ENCODE data around the gene TBC1D24.

Gene TBC1D24

DNA sequence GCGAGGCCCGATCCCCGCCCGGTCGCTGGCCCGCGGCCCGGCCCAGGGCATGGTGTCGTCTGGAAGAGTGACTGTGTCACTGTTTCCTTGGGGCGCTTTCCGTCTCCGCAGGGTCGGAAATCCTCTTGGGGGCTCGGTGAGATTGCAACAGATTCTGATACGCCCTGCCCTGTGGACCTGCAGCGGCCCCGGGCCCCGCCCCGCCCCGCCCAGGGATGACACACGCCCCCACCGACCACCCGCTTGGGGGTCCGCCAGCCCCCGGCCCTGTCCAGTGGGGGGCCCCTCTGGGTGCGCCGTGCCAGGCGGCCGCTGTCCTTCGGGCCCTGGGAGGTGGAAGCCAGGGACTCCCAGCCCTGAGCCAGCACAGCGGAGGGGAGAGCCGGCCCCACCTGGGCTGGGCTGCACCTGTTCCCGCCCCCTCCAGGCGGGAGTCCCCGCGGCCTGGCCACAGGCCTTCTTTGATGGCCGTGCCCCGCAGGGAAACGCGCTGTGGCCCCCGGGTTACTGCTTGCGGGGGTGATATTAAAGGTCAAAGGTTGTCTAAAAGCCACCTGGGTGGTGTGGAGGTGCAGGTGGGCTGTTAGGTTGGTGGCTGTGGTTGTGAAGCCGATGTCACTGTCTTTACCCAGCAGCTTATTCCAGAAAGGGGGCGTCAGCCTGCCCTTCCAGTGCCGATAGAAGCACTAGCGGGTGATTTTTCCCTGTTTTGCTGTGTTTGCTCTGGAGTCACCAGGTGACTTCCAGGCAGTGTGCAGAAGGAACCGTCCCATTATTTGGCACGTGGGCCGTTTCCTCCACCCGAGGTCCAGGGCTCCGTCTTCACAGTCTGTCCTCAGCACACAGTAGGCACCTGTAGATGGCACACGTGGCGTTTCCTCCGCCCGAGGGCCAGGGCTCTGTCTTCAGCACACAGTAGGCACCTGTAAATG is 752 bp downstream of the TBC1D24 start:
- no peaks in the 10 kb centered on the region for H3K36me3 ChIP-seq (replicated peaks in 1 of 2; ENCODE audit: control insufficient read depth in 2 of 2, insufficient read depth in 2 of 2, low read length in 2 of 2)
- no peak overlapping the region for H2BK120ac ChIP-seq (ENCODE audit: low read depth, low read length)
- peak overlapping the region; percentile 79 to 82 for H3K4me3 ChIP-seq (ENCODE audit: low read length in 2 of 2)
- peak overlapping the region; percentile 76 for H2AFZ ChIP-seq (ENCODE audit: low read length)
- no peak overlapping the region for H4K91ac ChIP-seq (ENCODE audit: low read depth, low read length, poor library complexity)
- peak overlapping the region; percentile 42 for H2AK5ac ChIP-seq (ENCODE audit: low read depth, low read length)
- H2BK12ac ChIP-seq (ENCODE audit: low read length) = no peak overlapping the region
- H3K79me1 ChIP-seq (ENCODE audit: low read depth, low read length) = peaks cover 13% of the 10 kb centered on the region
- WGBS, 2 donors (ENCODE audit: extremely low coverage in 2 of 2, insufficient read length in 2 of 2, insufficient replicate concordance in 1 of 2) = no CpG with 5 or more reads among the region's 55 CpGs
- peaks cover 0 to 22% (median 0%) of the 10 kb centered on the region in 3 experiments for H3K27me3 ChIP-seq (ENCODE audit: control insufficient read depth in 3 of 3, insufficient read depth in 3 of 3, low read depth in 1 of 3, low read length in 3 of 3)
- peak overlapping the region; percentile 87 for H3K4me2 ChIP-seq (ENCODE audit: insufficient read depth, low read length, poor library complexity, severe bottlenecking)
- no peak overlapping the region for H2BK5ac ChIP-seq (ENCODE audit: low read length)
- H3K4me1 ChIP-seq (ENCODE audit: control insufficient read depth in 2 of 2, insufficient read depth in 1 of 2, low read depth in 1 of 2, low read length in 2 of 2) = peaks cover 16 to 17% of the 10 kb centered on the region in 2 donors
- H3K9me3 ChIP-seq (replicated peaks in 1 of 2; ENCODE audit: control insufficient read depth in 2 of 2, insufficient read depth in 1 of 2, low read depth in 1 of 2, low read length in 2 of 2) = no peaks in the 10 kb centered on the region
- DNase-seq (ENCODE audit: low spot score) = no peak
- H3K9ac ChIP-seq (ENCODE audit: low read depth, low read length, poor library complexity) = peak overlapping the region; percentile 88
- H3K27ac ChIP-seq (replicated peaks; ENCODE audit: low read length) = no peak overlapping the region
- H3K4ac ChIP-seq (ENCODE audit: low read length) = no peak overlapping the region
- H3K14ac ChIP-seq (ENCODE audit: low read length) = no peak overlapping the region
- H3K18ac ChIP-seq (ENCODE audit: low read length) = peak overlapping the region; percentile 96
- peak overlapping the region; percentile 26 for H3K23ac ChIP-seq (ENCODE audit: low read depth, low read length, poor library complexity)
- H4K8ac ChIP-seq (ENCODE audit: low read depth, low read length) = no peak overlapping the region
- H2BK15ac ChIP-seq (ENCODE audit: low read length) = no peak overlapping the region

DNA sequence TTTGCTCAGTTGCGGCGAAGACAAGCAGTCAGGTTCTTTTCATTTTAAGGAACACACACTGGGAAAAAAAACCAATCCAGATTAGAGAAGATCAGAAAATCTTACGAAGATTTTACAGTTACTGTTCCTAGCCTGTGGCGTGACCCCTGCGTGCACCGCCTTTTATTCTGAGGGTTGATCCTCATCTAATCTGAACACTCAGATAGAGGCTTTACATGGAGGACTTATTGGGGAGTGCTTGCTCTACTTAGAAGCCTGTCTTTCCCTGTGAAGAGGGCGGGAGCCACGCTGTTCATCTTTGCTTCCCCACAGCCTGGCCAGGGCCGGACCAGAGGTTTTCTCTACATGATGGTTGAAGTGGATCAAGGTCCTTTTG is 1.4 kb downstream of the TBC1D24 start:
- peaks cover 14 to 15% of the 10 kb centered on the region in 2 donors for H3K4me1 ChIP-seq (ENCODE audit: control insufficient read depth in 2 of 2, insufficient read depth in 1 of 2, low read depth in 1 of 2, low read length in 2 of 2)
- H3K4ac ChIP-seq (ENCODE audit: low read length) = no peak overlapping the region
- peaks cover 13% of the 10 kb centered on the region for H3K79me1 ChIP-seq (ENCODE audit: low read depth, low read length)
- no peak overlapping the region for H2BK12ac ChIP-seq (ENCODE audit: low read length)
- no peak overlapping the region for H3K27ac ChIP-seq (replicated peaks; ENCODE audit: low read length)
- H3K14ac ChIP-seq (ENCODE audit: low read length) = no peak overlapping the region
- H3K4me2 ChIP-seq (ENCODE audit: insufficient read depth, low read length, poor library complexity, severe bottlenecking) = no peak overlapping the region
- H3K23ac ChIP-seq (ENCODE audit: low read depth, low read length, poor library complexity) = no peak overlapping the region
- H3K27me3 ChIP-seq (ENCODE audit: control insufficient read depth in 3 of 3, insufficient read depth in 3 of 3, low read depth in 1 of 3, low read length in 3 of 3) = peaks cover 0 to 22% (median 0%) of the 10 kb centered on the region in 3 experiments
- H4K91ac ChIP-seq (ENCODE audit: low read depth, low read length, poor library complexity) = no peak overlapping the region
- no peak for DNase-seq (ENCODE audit: low spot score)
- peak overlapping the region in 1 of 2 donors; percentile 79 for H3K4me3 ChIP-seq (ENCODE audit: low read length in 2 of 2)
- H3K36me3 ChIP-seq (replicated peaks in 1 of 2; ENCODE audit: control insufficient read depth in 2 of 2, insufficient read depth in 2 of 2, low read length in 2 of 2) = no peaks in the 10 kb centered on the region
- no peak overlapping the region for H3K18ac ChIP-seq (ENCODE audit: low read length)
- no peak overlapping the region for H3K9ac ChIP-seq (ENCODE audit: low read depth, low read length, poor library complexity)
- H2BK15ac ChIP-seq (ENCODE audit: low read length) = no peak overlapping the region
- H4K8ac ChIP-seq (ENCODE audit: low read depth, low read length) = no peak overlapping the region
- no peak overlapping the region for H2BK5ac ChIP-seq (ENCODE audit: low read length)
- no CpG with 5 or more reads among the region's 9 CpGs for WGBS, 2 donors (ENCODE audit: extremely low coverage in 2 of 2, insufficient read length in 2 of 2, insufficient replicate concordance in 1 of 2)
- H2AFZ ChIP-seq (ENCODE audit: low read length) = no peak overlapping the region
- H2AK5ac ChIP-seq (ENCODE audit: low read depth, low read length) = no peak overlapping the region
- H3K9me3 ChIP-seq (replicated peaks in 1 of 2; ENCODE audit: control insufficient read depth in 2 of 2, insufficient read depth in 1 of 2, low read depth in 1 of 2, low read length in 2 of 2) = no peaks in the 10 kb centered on the region
- no peak overlapping the region for H2BK120ac ChIP-seq (ENCODE audit: low read depth, low read length)

DNA sequence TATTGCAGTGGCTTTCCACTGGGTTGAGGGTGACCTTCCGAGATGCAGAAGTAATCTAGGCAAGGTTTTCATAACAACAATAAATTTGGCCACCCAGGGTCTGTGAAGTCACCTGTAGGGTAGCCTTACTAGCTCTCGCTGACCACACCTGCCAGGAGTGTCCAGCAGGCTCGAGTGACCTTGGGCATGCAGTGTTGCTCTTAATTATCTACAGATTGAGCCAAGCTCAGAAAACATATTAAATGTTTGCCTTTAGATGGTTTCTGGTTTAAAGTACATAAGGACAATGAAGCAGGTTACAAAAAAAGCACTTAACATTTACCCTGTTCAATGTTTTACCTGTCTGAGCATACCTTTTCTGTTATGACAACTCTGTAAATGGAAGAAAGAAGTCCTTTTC is 1.8 kb downstream of the TBC1D24 start:
- Histone ChIP-seq H3K14ac (ENCODE audit: low read length) (no peak overlapping the region), H3K4me3 (ENCODE audit: low read length in 2 of 2) (no peak overlapping the region), H3K27ac (replicated peaks; ENCODE audit: low read length) (no peak overlapping the region), H3K27me3 (ENCODE audit: control insufficient read depth in 3 of 3, insufficient read depth in 3 of 3, low read depth in 1 of 3, low read length in 3 of 3) (peaks cover 0 to 22% (median 0%) of the 10 kb centered on the region in 3 experiments), H2BK5ac (ENCODE audit: low read length) (no peak overlapping the region), H3K4ac (ENCODE audit: low read length) (no peak overlapping the region), H2AK5ac (ENCODE audit: low read depth, low read length) (no peak overlapping the region), H2AFZ (ENCODE audit: low read length) (no peak overlapping the region), H2BK120ac (ENCODE audit: low read depth, low read length) (no peak overlapping the region), H3K79me1 (ENCODE audit: low read depth, low read length) (peaks cover 15% of the 10 kb centered on the region), H3K23ac (ENCODE audit: low read depth, low read length, poor library complexity) (no peak overlapping the region), H2BK12ac (ENCODE audit: low read length) (no peak overlapping the region), H3K4me2 (ENCODE audit: insufficient read depth, low read length, poor library complexity, severe bottlenecking) (no peak overlapping the region), H4K8ac (ENCODE audit: low read depth, low read length) (no peak overlapping the region), H3K4me1 (ENCODE audit: control insufficient read depth in 2 of 2, insufficient read depth in 1 of 2, low read depth in 1 of 2, low read length in 2 of 2) (peaks cover 10 to 14% of the 10 kb centered on the region in 2 donors), H2BK15ac (ENCODE audit: low read length) (no peak overlapping the region), H4K91ac (ENCODE audit: low read depth, low read length, poor library complexity) (no peak overlapping the region), H3K18ac (ENCODE audit: low read length) (no peak overlapping the region), H3K9ac (ENCODE audit: low read depth, low read length, poor library complexity) (no peak overlapping the region), H3K9me3 (replicated peaks in 1 of 2; ENCODE audit: control insufficient read depth in 2 of 2, insufficient read depth in 1 of 2, low read depth in 1 of 2, low read length in 2 of 2) (no peaks in the 10 kb centered on the region), H3K36me3 (replicated peaks in 1 of 2; ENCODE audit: control insufficient read depth in 2 of 2, insufficient read depth in 2 of 2, low read length in 2 of 2) (no peaks in the 10 kb centered on the region)
- no CpG with 5 or more reads among the region's 3 CpGs for WGBS, 2 donors (ENCODE audit: extremely low coverage in 2 of 2, insufficient read length in 2 of 2, insufficient replicate concordance in 1 of 2)
- DNase-seq (ENCODE audit: low spot score) = no peak

DNA sequence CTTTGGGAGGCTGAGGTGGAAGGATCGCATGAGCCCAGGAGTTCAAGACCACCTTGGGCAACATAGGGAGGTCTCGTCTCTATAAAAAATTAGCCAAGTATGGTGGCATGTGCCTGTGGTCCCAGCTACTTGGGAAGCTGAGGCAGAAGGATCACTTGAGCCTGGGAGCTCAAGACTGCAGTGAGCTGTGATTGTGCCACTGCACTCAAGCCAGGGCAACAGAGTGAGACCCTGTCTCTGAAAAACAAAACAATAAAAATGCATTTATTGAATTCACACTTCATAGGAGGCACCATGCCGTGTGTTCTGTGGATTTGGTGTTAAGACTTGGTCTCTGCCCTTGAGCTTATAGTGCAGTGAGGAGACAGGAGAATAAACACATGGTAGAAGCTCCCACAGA is 2.4 kb downstream of the TBC1D24 start:
- no peak overlapping the region for H3K4ac ChIP-seq (ENCODE audit: low read length)
- no peak overlapping the region for H4K91ac ChIP-seq (ENCODE audit: low read depth, low read length, poor library complexity)
- H2BK12ac ChIP-seq (ENCODE audit: low read length) = no peak overlapping the region
- no peak overlapping the region for H3K23ac ChIP-seq (ENCODE audit: low read depth, low read length, poor library complexity)
- peaks cover 14% of the 10 kb centered on the region for H3K79me1 ChIP-seq (ENCODE audit: low read depth, low read length)
- peaks cover 0 to 19% (median 0%) of the 10 kb centered on the region in 3 experiments for H3K27me3 ChIP-seq (ENCODE audit: control insufficient read depth in 3 of 3, insufficient read depth in 3 of 3, low read depth in 1 of 3, low read length in 3 of 3)
- no peak overlapping the region for H2AFZ ChIP-seq (ENCODE audit: low read length)
- no peak overlapping the region for H3K27ac ChIP-seq (replicated peaks; ENCODE audit: low read length)
- H2BK15ac ChIP-seq (ENCODE audit: low read length) = no peak overlapping the region
- H3K9ac ChIP-seq (ENCODE audit: low read depth, low read length, poor library complexity) = no peak overlapping the region
- no peak overlapping the region for H4K8ac ChIP-seq (ENCODE audit: low read depth, low read length)
- no peaks in the 10 kb centered on the region for H3K36me3 ChIP-seq (replicated peaks in 1 of 2; ENCODE audit: control insufficient read depth in 2 of 2, insufficient read depth in 2 of 2, low read length in 2 of 2)
- WGBS, 2 donors (ENCODE audit: extremely low coverage in 2 of 2, insufficient read length in 2 of 2, insufficient replicate concordance in 1 of 2) = no CpG with 5 or more reads among the region's 3 CpGs
- no peak for DNase-seq (ENCODE audit: low spot score)
- no peak overlapping the region for H2BK120ac ChIP-seq (ENCODE audit: low read depth, low read length)
- H3K18ac ChIP-seq (ENCODE audit: low read length) = no peak overlapping the region
- H3K4me1 ChIP-seq (ENCODE audit: control insufficient read depth in 2 of 2, insufficient read depth in 1 of 2, low read depth in 1 of 2, low read length in 2 of 2) = peaks cover 5 to 8% of the 10 kb centered on the region in 2 donors
- no peak overlapping the region for H3K14ac ChIP-seq (ENCODE audit: low read length)
- H3K9me3 ChIP-seq (replicated peaks in 1 of 2; ENCODE audit: control insufficient read depth in 2 of 2, insufficient read depth in 1 of 2, low read depth in 1 of 2, low read length in 2 of 2) = no peaks in the 10 kb centered on the region
- no peak overlapping the region for H3K4me2 ChIP-seq (ENCODE audit: insufficient read depth, low read length, poor library complexity, severe bottlenecking)
- H2BK5ac ChIP-seq (ENCODE audit: low read length) = no peak overlapping the region
- no peak overlapping the region for H3K4me3 ChIP-seq (ENCODE audit: low read length in 2 of 2)
- H2AK5ac ChIP-seq (ENCODE audit: low read depth, low read length) = no peak overlapping the region
